Measurements from ENCODE around the gene MPDU1.

DNA sequence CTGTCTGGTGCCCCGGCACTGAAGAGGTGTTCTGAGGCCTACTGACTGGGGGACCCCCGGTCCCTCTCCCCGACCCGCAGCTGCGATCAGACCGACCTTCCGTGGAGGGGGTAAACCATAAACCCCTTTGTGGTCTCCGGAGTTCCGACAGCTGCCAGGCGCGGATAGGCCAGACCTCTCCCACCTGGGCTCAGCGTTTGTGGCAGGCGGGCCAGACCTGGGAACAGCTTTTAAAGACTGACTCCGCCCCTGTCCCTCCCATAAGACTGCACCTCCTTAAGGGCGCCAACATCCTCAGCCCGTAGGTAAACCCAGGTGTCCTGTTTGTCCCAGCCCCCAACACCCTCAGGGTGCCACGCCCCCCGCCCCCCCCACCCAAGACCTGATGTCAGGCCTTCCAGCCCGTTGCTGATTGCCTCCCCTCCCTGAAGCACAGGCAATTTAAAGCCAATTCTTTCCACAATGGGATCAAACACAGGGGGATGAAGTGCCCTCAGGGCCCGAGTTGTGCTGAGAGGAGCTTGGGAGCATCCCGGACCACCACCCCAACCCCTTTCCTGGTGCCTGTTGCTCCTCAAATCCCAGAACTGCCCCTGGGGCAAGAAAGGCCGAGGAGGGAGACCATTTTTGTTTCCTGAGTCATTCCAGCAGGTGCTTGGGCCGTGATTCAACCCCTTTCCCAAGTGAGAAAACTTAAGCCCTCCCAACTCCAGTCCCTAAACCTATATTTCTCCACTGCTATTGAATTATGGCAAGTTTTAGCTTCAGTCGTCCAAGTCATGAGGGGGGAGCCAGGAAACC is 6.4 kb downstream of the MPDU1 start, which contains the start of gene SOX15:
- TF ChIP-seq, protein P1, sequence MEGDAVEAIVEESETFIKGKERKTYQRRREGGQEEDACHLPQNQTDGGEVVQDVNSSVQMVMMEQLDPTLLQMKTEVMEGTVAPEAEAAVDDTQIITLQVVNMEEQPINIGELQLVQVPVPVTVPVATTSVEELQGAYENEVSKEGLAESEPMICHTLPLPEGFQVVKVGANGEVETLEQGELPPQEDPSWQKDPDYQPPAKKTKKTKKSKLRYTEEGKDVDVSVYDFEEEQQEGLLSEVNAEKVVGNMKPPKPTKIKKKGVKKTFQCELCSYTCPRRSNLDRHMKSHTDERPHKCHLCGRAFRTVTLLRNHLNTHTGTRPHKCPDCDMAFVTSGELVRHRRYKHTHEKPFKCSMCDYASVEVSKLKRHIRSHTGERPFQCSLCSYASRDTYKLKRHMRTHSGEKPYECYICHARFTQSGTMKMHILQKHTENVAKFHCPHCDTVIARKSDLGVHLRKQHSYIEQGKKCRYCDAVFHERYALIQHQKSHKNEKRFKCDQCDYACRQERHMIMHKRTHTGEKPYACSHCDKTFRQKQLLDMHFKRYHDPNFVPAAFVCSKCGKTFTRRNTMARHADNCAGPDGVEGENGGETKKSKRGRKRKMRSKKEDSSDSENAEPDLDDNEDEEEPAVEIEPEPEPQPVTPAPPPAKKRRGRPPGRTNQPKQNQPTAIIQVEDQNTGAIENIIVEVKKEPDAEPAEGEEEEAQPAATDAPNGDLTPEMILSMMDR (IDR thresholded peaks at IDR 0.05; ENCODE audit: low read depth, low read length, poor library complexity, severe bottlenecking): no peak
- no peak for TF ChIP-seq EZH2phosphoT487 (IDR thresholded peaks at IDR 0.05; ENCODE audit: borderline replicate concordance, low read length)

All from DOHH2 (cell line).